GM18861 (cell line): ENCODE measurements around the gene CD5L.

ENCODE experiments used
- ATAC-seq: cut with Tn5 transposase; IDR thresholded peaks from one replicate; pipeline ENCODE4 v1.9.1; 2021; ENCODE audit not compliant: unreplicated experiment

The CD5L gene

GRCh38 chr1:157841708-157842107 is at the start of gene CD5L:
Gene CD5L, minus strand, starts transcription at chr1:157841808. Its CDS starts 107 bp downstream, at chr1:157841701.
- ATAC-seq = no peak

- no peak for ATAC-seq
Observed at GRCh38 chr1:157882580-157882979, 41.0 kb upstream of the CD5L start.

GRCh38 chr1:157880621-157881020 is 39.0 kb upstream of the CD5L start:
- ATAC-seq = no peak

GRCh38 chr1:157878059-157878458 is 36.5 kb upstream of the CD5L start:
- no peak for ATAC-seq

- ATAC-seq = no peak
Observed at GRCh38 chr1:157870490-157870889, 28.9 kb upstream of the CD5L start.

GRCh38 chr1:157868654-157869053 is 27.0 kb upstream of the CD5L start:
- ATAC-seq = no peak

GRCh38 chr1:157862114-157863070 is 20.8 kb upstream of the CD5L start:
- ATAC-seq = no peak

- ATAC-seq = no peak
Observed at GRCh38 chr1:157856538-157856937, 14.9 kb upstream of the CD5L start.

- no peak for ATAC-seq
Observed at GRCh38 chr1:157852476-157852875, 10.9 kb upstream of the CD5L start.

- ATAC-seq = no peak
Observed at GRCh38 chr1:157849229-157849875, 7.7 kb upstream of the CD5L start.

GRCh38 chr1:157844089-157844830 is 2.7 kb upstream of the CD5L start:
- no peak for ATAC-seq

- ATAC-seq = no peak
Observed at GRCh38 chr1:157842939-157843338, 1.3 kb upstream of the CD5L start.

GRCh38 chr1:157838966-157839365 is 2.6 kb downstream of the CD5L start:
- no peak for ATAC-seq

GRCh38 chr1:157834430-157834829 is 7.2 kb downstream of the CD5L start:
- ATAC-seq = no peak

GRCh38 chr1:157833145-157833544 is 8.5 kb downstream of the CD5L start:
- ATAC-seq = no peak

- ATAC-seq = no peak
Observed at GRCh38 chr1:157831968-157832626, 9.5 kb downstream of the CD5L start.

GRCh38 chr1:157830887-157831286 is 10.7 kb downstream of the CD5L start:
- no peak for ATAC-seq

- ATAC-seq = no peak
Observed at GRCh38 chr1:157829711-157830110, 11.9 kb downstream of the CD5L start.

GRCh38 chr1:157829210-157829609 is 12.4 kb downstream of the CD5L start:
- no peak for ATAC-seq

GRCh38 chr1:157820299-157820698 is 21.3 kb downstream of the CD5L start:
- ATAC-seq = no peak

- ATAC-seq = no peak
Observed at GRCh38 chr1:157819896-157820295, 21.7 kb downstream of the CD5L start, which contains the start of gene FCRL1. Gene FCRL1, minus strand, starts transcription at chr1:157820120. Its CDS starts 83 bp downstream, at chr1:157820037.
